HepG2 (cell line): ENCODE results near the gene KHK. TPM values are rescaled to one million over a fixed set of nuclear protein-coding genes. Genes with fewer than 3 reads are reported as not detected.

Source experiments
- ATF4 ChIP-seq, 2 experiments: fragments of 450-650 bp in 1 of 2; sonication (generic) in 1 of 2; formaldehyde crosslinking; IDR thresholded peaks; 2 replicates each; pipeline versions ENCODE4 v1.5.0 to v1.8.0; 2020 to 2022; ENCODE audit warnings: mild to moderate bottlenecking in 1 of 2, missing genetic modification reagents in 1 of 2
- ATF5 ChIP-seq: sonication (generic); formaldehyde crosslinking; IDR thresholded peaks from 2 replicates; pipeline ENCODE4 v1.4.0; 2020; ENCODE audit warnings: mild to moderate bottlenecking, low read depth, missing genetic modification reagents
- BATF2 ChIP-seq: sonication (generic); formaldehyde crosslinking; IDR thresholded peaks from 2 replicates; pipeline ENCODE4 v1.8.0; 2022; ENCODE audit warnings: mild to moderate bottlenecking, missing genetic modification reagents, moderate library complexity
- CSRNP2 ChIP-seq: sonication (generic); formaldehyde crosslinking; conservative IDR thresholded peaks from 2 replicates; pipeline ENCODE4 v1.8.0; 2022; ENCODE audit warnings: low read depth, missing genetic modification reagents
- ESRRA ChIP-seq: sonication (generic); formaldehyde crosslinking; IDR thresholded peaks from 2 replicates; pipeline ENCODE4 v1.5.1; 2020; ENCODE audit warnings: mild to moderate bottlenecking, low read depth, missing genetic modification reagents
- ETS1 ChIP-seq: sonication (generic); formaldehyde crosslinking; IDR thresholded peaks from 2 replicates; pipeline ENCODE4 v1.4.0; 2020; ENCODE audit warnings: missing genetic modification reagents
- FOXP4 ChIP-seq: sonication (generic); formaldehyde crosslinking; IDR thresholded peaks from 2 replicates; pipeline ENCODE4 v1.4.0; 2020; ENCODE audit warnings: missing genetic modification reagents
- KDM5A ChIP-seq: fragments of 200-600 bp; sonication (generic); IDR thresholded peaks from 2 replicates; pipeline ENCODE4 v1.7.0; 2018; ENCODE audit warnings: antibody characterized with exemption, mild to moderate bottlenecking, low read length, borderline replicate concordance
- LBX2 ChIP-seq: sonication (generic); formaldehyde crosslinking; IDR thresholded peaks from 2 replicates; pipeline ENCODE4 v1.5.0; 2020; ENCODE audit warnings: missing genetic modification reagents, mild to moderate bottlenecking, borderline replicate concordance
- NCOA5 ChIP-seq: sonication (generic); formaldehyde crosslinking; IDR thresholded peaks from 2 replicates; pipeline ENCODE4 v1.4.0; 2020; ENCODE audit warnings: missing genetic modification reagents
- RARA ChIP-seq: IDR thresholded peaks from 2 replicates; pipeline ENCODE4 v1.6.1; 2016; ENCODE audit warnings: missing genetic modification reagents, missing compliant biosample characterization
- SSRP1 ChIP-seq: IDR thresholded peaks from 2 replicates; pipeline ENCODE4 v1.6.1; 2016; ENCODE audit warnings: control low read depth
- ZNF512 ChIP-seq: sonication (generic); formaldehyde crosslinking; IDR thresholded peaks from 2 replicates; pipeline ENCODE4 v1.4.0; 2020; ENCODE audit warnings: mild to moderate bottlenecking, missing genetic modification reagents
- ZNF562 ChIP-seq: sonication (generic); formaldehyde crosslinking; IDR thresholded peaks from 2 replicates; pipeline ENCODE4 v1.8.0; 2022; ENCODE audit warnings: missing genetic modification reagents, borderline replicate concordance
- ZNF619 ChIP-seq: sonication (generic); formaldehyde crosslinking; IDR thresholded peaks from 2 replicates; pipeline ENCODE4 v1.4.0; 2020; ENCODE audit warnings: mild to moderate bottlenecking, missing genetic modification reagents
- ZNF672 ChIP-seq: sonication (generic); formaldehyde crosslinking; IDR thresholded peaks from 2 replicates; pipeline ENCODE4 v1.8.1; 2022; ENCODE audit warnings: missing genetic modification reagents
- ZNF703 ChIP-seq: sonication (generic); formaldehyde crosslinking; IDR thresholded peaks from 2 replicates; pipeline ENCODE4 v1.5.1; 2020; ENCODE audit warnings: missing genetic modification reagents, mild to moderate bottlenecking, moderate library complexity, borderline replicate concordance
- ZNF749 ChIP-seq: sonication (generic); formaldehyde crosslinking; IDR thresholded peaks from 2 replicates; pipeline ENCODE4 v1.8.0; 2022; ENCODE audit warnings: mild to moderate bottlenecking, missing genetic modification reagents, moderate library complexity, borderline replicate concordance
- ZNF883 ChIP-seq: sonication (generic); formaldehyde crosslinking; IDR thresholded peaks from 2 replicates; pipeline ENCODE4 v1.5.1; 2020; ENCODE audit warnings: mild to moderate bottlenecking, missing genetic modification reagents; ENCODE audit errors: not compliant biosample characterization
- polyA plus RNA-seq, 8 experiments: library from polyadenylated mRNA; depleted of rRNA in 3 of 8; stranded (reverse) in 7 of 8; unstranded in 1 of 8; fragments of >200 nt; fragmentation: Illumina TruSeq in 4 of 8; extraction: Trizol in 4 of 8; gene quantifications; 2 replicates each; pipeline versions ENCODE4 v1.2.1 to v1.2.3, GENCODE V29; 2011 to 2016; ENCODE audit warnings: low read depth in 4 of 8, missing spikeins in 1 of 8, mixed read lengths in 1 of 8; ENCODE audit not compliant: insufficient read depth in 1 of 8
- total RNA-seq, 5 experiments: library from RNA; depleted of rRNA; stranded (reverse); fragments of >200 nt; fragmentation: Illumina TruSeq; extraction: Trizol; gene quantifications; 2 replicates each; pipeline ENCODE4 v1.2.3, GENCODE V29; 2016; ENCODE audit warnings: low read depth in 1 of 5

The KHK gene
- total and polyA plus RNA-seq, 2 of the 13 experiments (the other 11 are each of a cell fraction or from before 2014, with no cell fraction given): 40.9 to 99.2 TPM

- TF ChIP-seq ATF5 (no peak), ATF4 (CRISPR knock-in tag; IDR thresholded peaks at IDR 0.05) (no peak), ZNF703 (no peak), KDM5A (no peak), LBX2 (no peak), ZNF512 (CRISPR knock-in tag) (peak; percentile 56; the same call in 1 of the 2 replicates), FOXP4 (CRISPR knock-in tag) (0 out of 2 replicates have a peak, but pooled peaks have one; percentile 14), ZNF749 (CRISPR knock-in tag) (no peak), ZNF562 (CRISPR knock-in tag) (no peak), CSRNP2 (CRISPR knock-in tag) (no peak), ZNF619 (no peak), SSRP1 (CRISPR knock-in tag) (no peak), NCOA5 (CRISPR knock-in tag) (no peak), ETS1 (CRISPR knock-in tag) (no peak), BATF2 (CRISPR knock-in tag) (no peak), ESRRA (CRISPR knock-in tag) (no peak), ZNF883 (CRISPR knock-in tag) (no peak), ZNF672 (CRISPR knock-in tag) (no peak), RARA (no peak)
These were observed 7.9 kb downstream of the KHK start (continued) for GRCh38 chr2:27094353-27094984.
